HG03039 (cell line): ENCODE measurements around the gene ADRA2C.

Experiments used
- ATAC-seq: cut with Tn5 transposase; IDR thresholded peaks from one replicate; pipeline ENCODE4 v1.9.1; 2021; ENCODE audit warnings: mild to moderate bottlenecking, moderate library complexity; ENCODE audit not compliant: unreplicated experiment

The ADRA2C gene

GRCh38 chr4:3732076-3733028 lies 33.8 kb upstream of the ADRA2C start:
- ATAC-seq = no peak

- ATAC-seq = no peak
Observed at GRCh38 chr4:3733195-3733594, 33.0 kb upstream of the ADRA2C start.

- ATAC-seq = no peak
Observed at GRCh38 chr4:3735196-3735595, 31.0 kb upstream of the ADRA2C start.

- ATAC-seq = no peak
Observed at GRCh38 chr4:3736290-3736689, 29.9 kb upstream of the ADRA2C start.

GRCh38 chr4:3736806-3737205 lies 29.4 kb upstream of the ADRA2C start:
- ATAC-seq = no peak

- no peak for ATAC-seq
Observed at GRCh38 chr4:3739577-3739976, 26.6 kb upstream of the ADRA2C start.

- no peak for ATAC-seq
Observed at GRCh38 chr4:3740256-3740655, 25.9 kb upstream of the ADRA2C start.

- ATAC-seq = no peak
Observed at GRCh38 chr4:3741217-3742011, 24.8 kb upstream of the ADRA2C start.

- no peak for ATAC-seq
Observed at GRCh38 chr4:3742610-3743009, 23.6 kb upstream of the ADRA2C start.

- no peak for ATAC-seq
Observed at GRCh38 chr4:3744232-3744631, 22.0 kb upstream of the ADRA2C start.

- ATAC-seq = no peak
Observed at GRCh38 chr4:3744901-3745300, 21.3 kb upstream of the ADRA2C start.

- no peak for ATAC-seq
Observed at GRCh38 chr4:3745886-3746656, 20.1 kb upstream of the ADRA2C start.

GRCh38 chr4:3746701-3747580 lies 19.2 kb upstream of the ADRA2C start:
- ATAC-seq = no peak

- no peak for ATAC-seq
Observed at GRCh38 chr4:3747581-3747904, 18.6 kb upstream of the ADRA2C start.

- ATAC-seq = no peak
Observed at GRCh38 chr4:3748136-3748898, 17.9 kb upstream of the ADRA2C start.

GRCh38 chr4:3749081-3749480 lies 17.1 kb upstream of the ADRA2C start:
- no peak for ATAC-seq

- no peak for ATAC-seq
Observed at GRCh38 chr4:3750334-3750733, 15.9 kb upstream of the ADRA2C start.

- no peak for ATAC-seq
Observed at GRCh38 chr4:3752022-3752421, 14.2 kb upstream of the ADRA2C start.

- ATAC-seq = no peak
Observed at GRCh38 chr4:3753726-3754412, 12.3 kb upstream of the ADRA2C start.
